Thoracic aorta (tissue), 2 donors: Measurements from ENCODE around the gene PDXK. TPM values are rescaled to one million over a fixed set of nuclear protein-coding genes. Genes with fewer than 3 reads are reported as not detected.

Experiments
- ATAC-seq: fragments of 150-250 bp; one replicate; pipeline ENCODE4 v1.8.0; 2017; ENCODE audit warnings: low read depth; ENCODE audit not compliant: insufficient number of reproducible peaks, low FRiP score
- DNase-seq: peaks from one replicate; pipeline ENCODE4 v3.0.0-alpha.2; 2020; ENCODE audit warnings: low spot score
- H3K27ac ChIP-seq, 2 donors: fragments of 200-600 bp; sonication (generic); 1 replicate in 1 of 2; 2 replicates in 1 of 2; pipeline ENCODE4 v1.5.1; 2016; ENCODE audit warnings: mild to moderate bottlenecking in 2 of 2, moderate library complexity in 2 of 2
- H3K27me3 ChIP-seq: fragments of 200-600 bp; sonication (generic); replicated peaks from 2 replicates; pipeline ENCODE4 v1.6.0; 2016; ENCODE audit warnings: mild to moderate bottlenecking; ENCODE audit not compliant: insufficient read depth
- H3K36me3 ChIP-seq: fragments of 200-600 bp; sonication (generic); one replicate; pipeline ENCODE4 v1.5.1; 2016
- H3K4me1 ChIP-seq, 2 donors: fragments of 200-600 bp; sonication (generic); 1 replicate in 1 of 2; 2 replicates in 1 of 2; pipeline versions ENCODE4 v1.5.1 to v1.6.0; 2016; ENCODE audit warnings: low read depth in 2 of 2, mild to moderate bottlenecking in 1 of 2; ENCODE audit not compliant: control insufficient read depth in 1 of 2
- H3K4me3 ChIP-seq: fragments of 200-600 bp; sonication (generic); 2 replicates; pipeline ENCODE4 v1.5.1; 2016; ENCODE audit warnings: mild to moderate bottlenecking
- H3K9me3 ChIP-seq: fragments of 200-600 bp; sonication (generic); 2 replicates; pipeline ENCODE4 v1.5.1; 2016
- total RNA-seq, 2 donors: library from RNA; depleted of rRNA; stranded (reverse); fragments of >200 nt; gene quantifications; one replicate each; pipeline versions ENCODE4 v1.1.0 to v1.2.3, GENCODE V29; 2016
- TF ChIP-seq, protein P1 (sequence below): fragments of 200-600 bp; sonication (generic); IDR thresholded peaks from one replicate; pipeline ENCODE4 v1.5.1; 2019; ENCODE audit warnings: antibody characterized with exemption

Gene PDXK
- total RNA-seq, 2 donors from 2014 or later, result 52.4 to 64.7 TPM

DNA sequence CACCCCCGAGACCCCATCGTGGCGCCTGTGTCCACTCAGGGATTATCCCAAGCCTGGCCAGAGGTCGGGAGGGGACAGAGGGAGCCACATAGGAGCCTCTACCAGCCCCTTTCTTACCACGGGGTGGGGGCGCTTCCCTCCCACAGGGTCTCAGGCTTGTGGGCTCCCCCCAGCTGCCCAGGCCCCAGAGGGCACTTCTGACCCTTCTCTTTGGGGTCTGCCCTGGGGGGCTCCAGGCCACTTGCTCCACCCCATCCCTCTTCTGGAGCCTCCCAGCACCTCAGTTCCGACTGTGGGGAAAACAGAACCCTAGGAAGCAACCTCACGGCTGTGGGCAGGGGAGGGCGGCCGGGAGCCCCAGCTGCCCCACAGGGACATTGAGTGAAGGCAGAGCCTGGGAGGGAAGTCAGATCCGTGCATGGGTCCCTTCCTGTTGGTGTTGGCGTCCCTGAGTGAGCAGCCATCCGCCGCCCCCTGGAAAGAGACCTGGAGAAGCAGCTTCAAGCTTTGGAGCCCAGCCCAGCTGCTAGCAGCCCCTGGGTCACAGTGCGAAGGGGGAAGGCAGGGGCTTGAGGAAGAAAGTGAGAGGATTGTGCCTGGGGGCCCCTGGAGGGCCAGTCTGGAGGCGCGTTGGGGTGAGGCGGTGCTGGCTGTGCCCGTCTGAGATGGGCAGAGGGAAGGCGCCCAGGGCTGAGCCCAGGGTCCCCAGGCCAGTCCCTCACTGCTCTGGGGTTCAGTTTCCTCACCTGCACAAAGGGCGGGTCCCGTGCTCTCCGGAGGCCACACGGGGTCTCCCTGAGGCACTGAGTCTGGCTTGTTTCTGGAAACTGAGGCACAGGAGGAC lies 92.6 kb downstream of the PDXK start:
- Histone ChIP-seq H3K27ac (no peak overlapping the region), H3K27me3 (no peaks in the 10 kb centered on the region), H3K9me3 (no peaks in the 10 kb centered on the region), H3K36me3 (no peaks in the 10 kb centered on the region), H3K4me3 (peak overlapping the region; percentile 60), H3K4me1 (peaks cover 0 to 20% of the 10 kb centered on the region in 2 donors)
- TF ChIP-seq, protein P1, sequence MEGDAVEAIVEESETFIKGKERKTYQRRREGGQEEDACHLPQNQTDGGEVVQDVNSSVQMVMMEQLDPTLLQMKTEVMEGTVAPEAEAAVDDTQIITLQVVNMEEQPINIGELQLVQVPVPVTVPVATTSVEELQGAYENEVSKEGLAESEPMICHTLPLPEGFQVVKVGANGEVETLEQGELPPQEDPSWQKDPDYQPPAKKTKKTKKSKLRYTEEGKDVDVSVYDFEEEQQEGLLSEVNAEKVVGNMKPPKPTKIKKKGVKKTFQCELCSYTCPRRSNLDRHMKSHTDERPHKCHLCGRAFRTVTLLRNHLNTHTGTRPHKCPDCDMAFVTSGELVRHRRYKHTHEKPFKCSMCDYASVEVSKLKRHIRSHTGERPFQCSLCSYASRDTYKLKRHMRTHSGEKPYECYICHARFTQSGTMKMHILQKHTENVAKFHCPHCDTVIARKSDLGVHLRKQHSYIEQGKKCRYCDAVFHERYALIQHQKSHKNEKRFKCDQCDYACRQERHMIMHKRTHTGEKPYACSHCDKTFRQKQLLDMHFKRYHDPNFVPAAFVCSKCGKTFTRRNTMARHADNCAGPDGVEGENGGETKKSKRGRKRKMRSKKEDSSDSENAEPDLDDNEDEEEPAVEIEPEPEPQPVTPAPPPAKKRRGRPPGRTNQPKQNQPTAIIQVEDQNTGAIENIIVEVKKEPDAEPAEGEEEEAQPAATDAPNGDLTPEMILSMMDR, result no peak
- DNase-seq (no peak), ATAC-seq (no peak)

Other genes starting within 250 kb of the PDXK start
- under 1 TPM in 1 of 2 donors, not detected in 1; 0.78 TPM for gene HSF2BP, start 59.6 kb upstream of the PDXK start, total RNA-seq
- 10 to 100 TPM; 17.6 to 31.5 TPM for gene RRP1B, start 59.6 kb upstream of the PDXK start, total RNA-seq
- 1 to 10 TPM; 2.3 to 8.4 TPM for gene CSTB, start 57.2 kb downstream of the PDXK start, total RNA-seq
- 10 to 100 TPM; 21.3 to 34.3 TPM for gene RRP1, start 70.4 kb downstream of the PDXK start, total RNA-seq
- 10 to 100 TPM; 32.8 to 37.9 TPM for gene AGPAT3, start 146.1 kb downstream of the PDXK start, total RNA-seq